Testis (tissue), 2 donors: Measurements from ENCODE around the gene ASCC2.

Source experiments
- POLR2A ChIP-seq: fragments of 450-650 bp; IDR thresholded peaks from one replicate; pipeline ENCODE4 v1.6.1; 2017; ENCODE audit warnings: antibody characterized with exemption, mild to moderate bottlenecking, moderate library complexity
- TF ChIP-seq, protein P1 (sequence below), 3 experiments: fragments of 450-650 bp in 2 of 3; fragments of 200-600 bp in 1 of 3; sonication (generic) in 1 of 3; IDR thresholded peaks; one replicate each; pipeline ENCODE4 v1.5.1; 2016 to 2019; ENCODE audit warnings: antibody characterized with exemption in 3 of 3, mild to moderate bottlenecking in 2 of 3, moderate library complexity in 1 of 3

DNA sequence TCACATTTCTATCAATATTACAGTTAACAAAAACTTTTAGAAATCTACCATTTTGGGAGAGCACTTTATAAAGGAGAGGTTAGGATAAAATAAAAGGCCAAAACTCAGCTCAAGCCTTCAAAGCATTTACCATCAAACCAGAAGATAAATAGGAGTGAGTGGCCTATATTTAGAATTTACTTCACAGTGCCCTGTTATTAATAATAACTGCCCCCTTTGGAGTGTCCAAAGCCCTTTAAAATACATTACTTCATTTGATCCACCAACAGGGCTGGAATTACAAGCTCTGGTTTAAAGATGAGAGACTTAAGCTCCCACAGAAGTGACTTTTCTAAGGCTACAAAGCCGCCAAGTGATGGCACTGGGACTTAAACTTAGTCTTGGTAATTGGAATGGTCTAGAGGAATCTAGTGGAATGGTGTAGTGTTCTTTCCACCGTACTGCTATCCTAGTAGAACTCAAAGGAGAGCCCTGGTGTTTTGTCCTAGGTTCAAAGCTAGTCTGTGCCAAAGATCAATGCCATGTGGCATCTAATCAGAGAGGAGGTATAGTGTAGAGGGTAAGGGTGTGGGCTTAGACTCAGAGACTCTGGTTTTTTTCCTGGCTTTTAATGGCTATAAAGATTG, 23.7 kb upstream of the ASCC2 start:
- TF ChIP-seq, protein P1, sequence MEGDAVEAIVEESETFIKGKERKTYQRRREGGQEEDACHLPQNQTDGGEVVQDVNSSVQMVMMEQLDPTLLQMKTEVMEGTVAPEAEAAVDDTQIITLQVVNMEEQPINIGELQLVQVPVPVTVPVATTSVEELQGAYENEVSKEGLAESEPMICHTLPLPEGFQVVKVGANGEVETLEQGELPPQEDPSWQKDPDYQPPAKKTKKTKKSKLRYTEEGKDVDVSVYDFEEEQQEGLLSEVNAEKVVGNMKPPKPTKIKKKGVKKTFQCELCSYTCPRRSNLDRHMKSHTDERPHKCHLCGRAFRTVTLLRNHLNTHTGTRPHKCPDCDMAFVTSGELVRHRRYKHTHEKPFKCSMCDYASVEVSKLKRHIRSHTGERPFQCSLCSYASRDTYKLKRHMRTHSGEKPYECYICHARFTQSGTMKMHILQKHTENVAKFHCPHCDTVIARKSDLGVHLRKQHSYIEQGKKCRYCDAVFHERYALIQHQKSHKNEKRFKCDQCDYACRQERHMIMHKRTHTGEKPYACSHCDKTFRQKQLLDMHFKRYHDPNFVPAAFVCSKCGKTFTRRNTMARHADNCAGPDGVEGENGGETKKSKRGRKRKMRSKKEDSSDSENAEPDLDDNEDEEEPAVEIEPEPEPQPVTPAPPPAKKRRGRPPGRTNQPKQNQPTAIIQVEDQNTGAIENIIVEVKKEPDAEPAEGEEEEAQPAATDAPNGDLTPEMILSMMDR (IDR thresholded peaks at IDR 0.05): no peak
- TF ChIP-seq POLR2A: no peak
